ENCODE data around the gene KCNQ2. TPM values are rescaled to one million over a fixed set of nuclear protein-coding genes. Genes with fewer than 3 reads are reported as not detected.
"Not testable (repeated sequence)": the region's sequence is repeated elsewhere in the genome, so short reads cannot be mapped to it uniquely, and the experiment has no call there.

Gene KCNQ2
- total and polyA plus RNA-seq, 9 donors: not detected

DNA sequence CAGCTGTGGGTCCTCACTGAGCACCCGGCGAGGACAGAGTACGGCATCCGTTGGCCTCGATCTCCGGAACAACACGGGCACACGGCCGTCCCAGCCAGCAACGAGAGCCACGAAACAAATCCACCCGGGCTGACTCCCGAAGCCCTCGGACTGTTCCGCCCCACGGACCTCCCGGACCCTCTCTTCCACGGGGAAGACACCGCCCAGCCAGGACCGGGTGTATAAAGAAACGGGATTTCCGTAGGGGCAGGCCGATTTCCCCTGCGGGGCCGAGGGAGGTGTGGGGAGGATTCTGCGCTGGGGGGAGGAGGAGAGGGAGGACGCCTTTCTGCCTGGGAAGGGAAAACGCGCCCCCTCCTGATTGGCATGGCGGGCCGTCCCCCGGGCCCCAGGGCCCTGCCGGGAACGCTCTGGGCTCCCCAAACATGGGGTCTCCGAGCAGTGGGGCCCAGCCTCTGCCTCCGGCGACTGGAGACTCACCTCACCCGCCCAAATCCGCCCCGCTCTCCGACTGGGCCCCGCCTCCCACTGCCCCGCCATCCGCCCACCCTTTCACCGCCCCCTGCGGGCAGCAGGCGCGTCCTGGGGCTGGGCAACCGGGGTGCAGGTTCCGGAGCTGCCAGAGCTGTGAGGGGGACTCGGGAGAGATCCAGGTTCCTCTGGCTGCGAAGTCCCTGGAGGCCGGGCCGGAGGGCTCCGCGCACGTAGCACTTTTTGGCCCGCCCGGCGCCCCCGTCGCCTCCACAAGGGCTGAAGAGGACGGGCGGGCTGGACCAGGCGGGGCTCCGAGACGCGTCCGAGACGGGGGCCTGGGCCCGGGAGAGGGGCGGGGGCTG, 47.4 kb upstream of the KCNQ2 start:
- intact Hi-C loops (cut with DNase I): no loop called here
- H3K9me3 ChIP-seq: no peaks in the 10 kb centered on the region
- H3K4me1 ChIP-seq (ENCODE audit: insufficient read depth): peaks cover 10% of the 10 kb centered on the region
- no peak for TF ChIP-seq POLR2A (IDR thresholded peaks at IDR 0.05)
- TF ChIP-seq, protein P1, sequence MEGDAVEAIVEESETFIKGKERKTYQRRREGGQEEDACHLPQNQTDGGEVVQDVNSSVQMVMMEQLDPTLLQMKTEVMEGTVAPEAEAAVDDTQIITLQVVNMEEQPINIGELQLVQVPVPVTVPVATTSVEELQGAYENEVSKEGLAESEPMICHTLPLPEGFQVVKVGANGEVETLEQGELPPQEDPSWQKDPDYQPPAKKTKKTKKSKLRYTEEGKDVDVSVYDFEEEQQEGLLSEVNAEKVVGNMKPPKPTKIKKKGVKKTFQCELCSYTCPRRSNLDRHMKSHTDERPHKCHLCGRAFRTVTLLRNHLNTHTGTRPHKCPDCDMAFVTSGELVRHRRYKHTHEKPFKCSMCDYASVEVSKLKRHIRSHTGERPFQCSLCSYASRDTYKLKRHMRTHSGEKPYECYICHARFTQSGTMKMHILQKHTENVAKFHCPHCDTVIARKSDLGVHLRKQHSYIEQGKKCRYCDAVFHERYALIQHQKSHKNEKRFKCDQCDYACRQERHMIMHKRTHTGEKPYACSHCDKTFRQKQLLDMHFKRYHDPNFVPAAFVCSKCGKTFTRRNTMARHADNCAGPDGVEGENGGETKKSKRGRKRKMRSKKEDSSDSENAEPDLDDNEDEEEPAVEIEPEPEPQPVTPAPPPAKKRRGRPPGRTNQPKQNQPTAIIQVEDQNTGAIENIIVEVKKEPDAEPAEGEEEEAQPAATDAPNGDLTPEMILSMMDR (IDR thresholded peaks at IDR 0.05): peak in 2 of 3 donors; percentile 35 to 44
- no peaks in the 10 kb centered on the region for H3K27me3 ChIP-seq
- peak overlapping the region; percentile 15 to 92 for H3K27ac ChIP-seq
- WGBS, 3 donors: 1% methylated on average over 50 to 72 of the region's 72 CpGs
- H3K36me3 ChIP-seq: no peaks in the 10 kb centered on the region
- DNase-seq: peak; percentile 67 to 82 (median 81)
- peak overlapping the region; percentile 69 for H3K4me3 ChIP-seq

DNA sequence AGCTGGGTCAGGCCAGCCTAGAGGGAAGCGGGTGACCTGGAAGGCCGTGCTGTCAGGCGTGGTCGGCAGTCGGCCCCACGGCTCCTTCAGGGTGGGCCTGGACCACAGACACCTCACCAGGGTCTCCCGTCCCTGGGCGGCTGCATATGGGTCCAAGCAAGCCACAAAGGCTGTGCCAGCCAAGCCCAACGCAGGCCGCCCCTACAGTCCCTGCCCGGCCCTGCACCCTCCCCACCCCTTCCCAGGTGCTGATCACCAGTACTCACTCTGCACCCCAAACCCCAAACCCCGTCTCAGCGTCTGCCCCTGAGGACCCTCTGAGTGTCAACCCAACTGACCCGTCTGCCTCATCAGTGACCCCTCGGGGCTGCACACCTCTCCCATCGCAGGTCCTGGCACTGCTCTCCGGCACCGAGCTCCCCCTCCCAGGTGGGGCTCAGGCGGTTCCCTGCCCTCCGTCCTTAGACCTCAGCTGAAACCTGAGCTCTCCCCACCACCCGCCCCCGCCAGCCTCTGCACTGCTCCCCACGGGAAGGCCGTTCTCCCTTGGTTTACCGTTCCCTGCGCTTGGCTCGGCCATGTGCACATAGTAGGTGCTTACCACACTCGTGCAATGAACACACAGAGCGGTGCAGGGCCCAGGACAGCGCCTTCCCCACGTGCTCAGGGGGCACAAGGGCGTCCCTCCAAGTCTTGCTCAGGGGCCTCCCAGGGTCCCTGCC, 46.7 kb upstream of the KCNQ2 start:
- Histone ChIP-seq H3K27ac (peak overlapping the region in 1 of 2 donors; percentile 92), H3K36me3 (no peaks in the 10 kb centered on the region), H3K4me1 (ENCODE audit: insufficient read depth) (peaks cover 10% of the 10 kb centered on the region), H3K9me3 (no peaks in the 10 kb centered on the region), H3K27me3 (no peaks in the 10 kb centered on the region), H3K4me3 (peak overlapping the region; percentile 69)
- DNase-seq: peak in 3 of 5 donors; percentile 50 to 59 (median 54)
- 57 to 76% (median 69%) methylated on average over 31 to 32 of the region's 32 CpGs for WGBS, 3 donors
- TF ChIP-seq, protein P1 (IDR thresholded peaks at IDR 0.05): no peak
- TF ChIP-seq POLR2A (IDR thresholded peaks at IDR 0.05): no peak
- TF ChIP-seq EP300 (IDR thresholded peaks at IDR 0.05): no peak
- intact Hi-C loops (cut with DNase I): no loop called here

DNA sequence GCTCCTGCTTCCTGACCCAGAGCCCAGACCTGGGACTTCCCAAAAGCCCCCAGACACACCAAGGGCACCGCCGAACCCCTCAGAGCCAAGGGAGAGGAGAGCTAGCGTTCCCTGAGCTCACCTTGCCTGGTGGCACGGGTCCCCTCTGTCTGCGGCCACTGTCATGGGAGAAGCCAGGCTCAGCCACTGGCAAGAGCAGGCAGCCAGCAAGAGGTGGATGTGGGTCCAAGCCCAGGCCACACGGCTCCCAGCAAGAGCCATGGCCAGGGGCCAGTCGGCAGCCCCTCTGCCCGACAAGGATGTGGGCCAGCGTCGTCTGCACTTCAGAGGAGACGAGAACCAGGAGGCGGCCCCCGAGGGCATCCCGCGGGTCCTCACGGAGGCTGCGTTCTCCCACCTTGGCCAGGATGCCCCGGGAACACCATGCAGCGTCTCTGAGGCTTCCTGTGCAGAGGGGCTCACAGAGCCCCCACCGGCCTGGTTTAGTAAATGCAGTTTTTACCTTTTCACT, 46.0 kb upstream of the KCNQ2 start:
- no peak for TF ChIP-seq POLR2A (IDR thresholded peaks at IDR 0.05)
- no peak for TF ChIP-seq EP300 (IDR thresholded peaks at IDR 0.05)
- TF ChIP-seq, protein P1 (IDR thresholded peaks at IDR 0.05): no peak
- DNase-seq: peak in 2 of 5 donors; percentile 42 to 48
- Histone ChIP-seq H3K36me3 (no peaks in the 10 kb centered on the region), H3K4me1 (ENCODE audit: insufficient read depth) (peaks cover 10% of the 10 kb centered on the region), H3K27ac (no peak overlapping the region), H3K27me3 (no peaks in the 10 kb centered on the region), H3K4me3 (no peak overlapping the region), H3K9me3 (no peaks in the 10 kb centered on the region)
- 66 to 87% (median 73%) methylated on average over 20 of the region's 20 CpGs for WGBS, 3 donors
- intact Hi-C loops (cut with DNase I): no loop called here

DNA sequence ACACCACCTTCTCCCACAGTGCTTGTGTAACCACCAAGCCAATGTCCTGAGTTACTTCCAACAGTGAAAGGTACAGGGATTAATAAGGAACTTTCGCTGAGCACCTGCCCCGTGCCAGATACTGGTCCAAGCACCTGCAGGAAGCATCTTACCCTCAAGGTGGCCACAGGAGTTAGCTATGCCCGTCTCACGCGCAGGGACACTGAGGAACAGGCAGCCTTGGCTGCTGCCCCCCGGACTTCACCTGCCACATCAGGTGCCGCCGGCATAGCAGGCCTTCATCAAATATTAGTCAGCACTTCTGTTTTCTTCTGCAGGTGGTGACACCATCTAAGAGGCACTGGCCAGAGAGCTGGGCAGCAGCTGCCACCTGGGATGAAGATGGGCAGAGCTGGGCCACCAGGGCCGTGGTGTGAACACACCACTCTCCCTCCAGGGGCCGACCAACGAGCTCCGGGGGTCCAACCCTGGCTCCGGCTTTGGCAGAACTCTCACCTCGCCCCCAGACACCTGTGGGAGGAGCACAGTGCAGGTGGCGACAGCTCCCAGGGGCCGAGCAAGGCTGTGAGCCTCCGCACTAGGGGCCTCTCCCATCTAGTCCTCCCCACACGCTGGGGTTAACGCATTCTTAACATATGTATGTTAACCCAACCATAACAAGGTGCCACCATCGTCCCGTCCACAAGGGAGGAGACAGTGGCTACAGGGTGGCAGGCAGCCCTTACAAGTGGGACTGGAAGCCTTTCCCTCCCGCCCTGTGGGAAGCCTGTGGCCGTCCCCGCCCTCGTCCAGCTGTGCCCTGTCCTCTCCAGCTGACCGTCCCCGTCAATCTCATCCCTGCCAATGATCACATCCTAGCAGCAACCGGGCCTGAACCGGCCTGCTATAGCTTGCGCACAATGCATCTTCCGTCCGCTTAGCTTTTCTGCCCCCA, 45.2 kb upstream of the KCNQ2 start:
- no peaks in the 10 kb centered on the region for H3K36me3 ChIP-seq
- H3K4me1 ChIP-seq (ENCODE audit: insufficient read depth): peaks cover 10% of the 10 kb centered on the region
- no peaks in the 10 kb centered on the region for H3K27me3 ChIP-seq
- 89 to 91% (median 90%) methylated on average over 31 to 32 of the region's 32 CpGs for WGBS, 3 donors
- no peak overlapping the region for H3K27ac ChIP-seq
- intact Hi-C loops (cut with DNase I): no loop called here
- no peaks in the 10 kb centered on the region for H3K9me3 ChIP-seq
- no peak for TF ChIP-seq POLR2A (IDR thresholded peaks at IDR 0.05)
- no peak for TF ChIP-seq EP300 (IDR thresholded peaks at IDR 0.05)
- peak in 2 of 5 donors; percentile 23 to 24 for DNase-seq
- no peak overlapping the region for H3K4me3 ChIP-seq

DNA sequence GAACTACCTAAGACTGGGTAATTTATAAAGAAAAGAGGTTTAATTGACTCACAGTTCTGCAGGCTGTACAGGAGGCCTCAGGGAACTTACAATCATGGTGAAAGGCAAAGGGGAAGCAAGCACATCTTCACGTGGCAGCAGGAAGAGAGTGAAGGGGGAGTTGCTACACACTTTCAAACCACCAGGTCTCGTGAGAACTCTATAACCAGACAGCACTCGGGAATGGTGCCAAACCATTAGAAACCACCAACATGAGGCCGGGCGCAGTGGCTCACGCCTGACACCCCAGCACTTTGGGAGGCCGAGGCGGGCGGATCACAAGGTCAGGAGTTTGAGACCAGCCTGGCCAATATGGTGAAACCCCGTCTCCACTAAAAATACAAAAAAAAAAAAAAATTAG, 42.1 kb upstream of the KCNQ2 start:
- H3K9me3 ChIP-seq; H3K27ac ChIP-seq; H3K27me3 ChIP-seq; intact Hi-C loops (cut with DNase I); H3K4me3 ChIP-seq; H3K4me1 ChIP-seq (ENCODE audit: insufficient read depth); H3K36me3 ChIP-seq: not testable (repeated sequence)
- peak in 1 of 5 donors; percentile 14 for DNase-seq
- 66 to 81% (median 67%) methylated on average over 10 of the region's 10 CpGs for WGBS, 3 donors

Data from ovary (tissue), 9 donors.